ENCODE measurements around the gene COQ8A.

DNA sequence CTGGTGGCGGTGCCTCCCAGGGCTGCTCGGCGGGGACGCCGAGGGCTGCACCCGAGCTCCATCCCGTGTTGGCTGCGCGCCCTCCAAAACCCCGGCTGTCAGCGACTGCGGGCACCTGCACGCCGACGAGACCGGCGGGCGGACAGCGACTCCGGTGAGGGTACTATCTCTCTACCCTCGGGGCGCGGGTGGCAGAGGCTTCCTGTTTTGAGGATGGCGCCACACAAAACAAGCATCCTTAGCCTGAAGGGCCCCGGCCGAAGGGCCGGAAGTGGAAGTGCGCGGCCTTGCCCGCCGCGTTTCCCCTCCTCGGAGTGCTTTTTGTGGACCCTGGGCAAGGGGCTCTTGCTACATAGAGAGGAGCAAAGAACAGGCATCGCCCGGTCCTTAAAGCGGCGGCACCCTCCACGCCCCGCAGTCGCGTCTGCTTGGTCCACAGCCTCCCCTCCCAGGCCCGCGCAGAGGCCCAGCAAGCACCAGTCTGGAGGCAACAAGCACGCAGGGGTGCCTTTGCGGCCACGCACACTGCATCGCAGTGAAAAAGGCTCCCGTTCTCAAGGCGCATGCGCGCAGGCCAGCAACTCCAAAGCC is 561 bp upstream of the COQ8A start:
- TF ChIP-seq EZH2 (IDR thresholded peaks at IDR 0.05; ENCODE audit: borderline replicate concordance) (no peak), EZH2phosphoT487 (IDR thresholded peaks at IDR 0.05; ENCODE audit: low read depth, severe bottlenecking, unreplicated experiment) (no peak)
- TF ChIP-seq, protein P1, sequence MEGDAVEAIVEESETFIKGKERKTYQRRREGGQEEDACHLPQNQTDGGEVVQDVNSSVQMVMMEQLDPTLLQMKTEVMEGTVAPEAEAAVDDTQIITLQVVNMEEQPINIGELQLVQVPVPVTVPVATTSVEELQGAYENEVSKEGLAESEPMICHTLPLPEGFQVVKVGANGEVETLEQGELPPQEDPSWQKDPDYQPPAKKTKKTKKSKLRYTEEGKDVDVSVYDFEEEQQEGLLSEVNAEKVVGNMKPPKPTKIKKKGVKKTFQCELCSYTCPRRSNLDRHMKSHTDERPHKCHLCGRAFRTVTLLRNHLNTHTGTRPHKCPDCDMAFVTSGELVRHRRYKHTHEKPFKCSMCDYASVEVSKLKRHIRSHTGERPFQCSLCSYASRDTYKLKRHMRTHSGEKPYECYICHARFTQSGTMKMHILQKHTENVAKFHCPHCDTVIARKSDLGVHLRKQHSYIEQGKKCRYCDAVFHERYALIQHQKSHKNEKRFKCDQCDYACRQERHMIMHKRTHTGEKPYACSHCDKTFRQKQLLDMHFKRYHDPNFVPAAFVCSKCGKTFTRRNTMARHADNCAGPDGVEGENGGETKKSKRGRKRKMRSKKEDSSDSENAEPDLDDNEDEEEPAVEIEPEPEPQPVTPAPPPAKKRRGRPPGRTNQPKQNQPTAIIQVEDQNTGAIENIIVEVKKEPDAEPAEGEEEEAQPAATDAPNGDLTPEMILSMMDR (IDR thresholded peaks at IDR 0.05; ENCODE audit: poor library complexity), result no peak

Data from hepatocyte (in vitro differentiated cells).